GM04504 (cell line): ENCODE results near the gene SKI.

Experiments used
- DNase-seq: peaks from one replicate; pipeline ENCODE4 v3.0.0-alpha.2; 2012; ENCODE audit warnings: low read depth

The SKI gene

GRCh38 chr1:2340918-2341254, 112.8 kb downstream of the SKI start:
- no peak for DNase-seq

- DNase-seq = no peak
Observed at GRCh38 chr1:2341706-2342383, 113.7 kb downstream of the SKI start.

GRCh38 chr1:2342384-2343022, 114.4 kb downstream of the SKI start:
- no peak for DNase-seq

GRCh38 chr1:2343023-2343935, 115.2 kb downstream of the SKI start:
- DNase-seq = no peak

GRCh38 chr1:2344121-2344681, 116.1 kb downstream of the SKI start:
- DNase-seq = no peak

- no peak for DNase-seq
Observed at GRCh38 chr1:2344744-2345296, 116.7 kb downstream of the SKI start.

GRCh38 chr1:2345297-2346075, 117.4 kb downstream of the SKI start:
- no peak for DNase-seq

GRCh38 chr1:2346691-2347408, 118.7 kb downstream of the SKI start:
- no peak for DNase-seq

- DNase-seq = no peak
Observed at GRCh38 chr1:2347409-2347785, 119.3 kb downstream of the SKI start.

GRCh38 chr1:2347896-2348295, 119.8 kb downstream of the SKI start:
- DNase-seq = no peak

- no peak for DNase-seq
Observed at GRCh38 chr1:2348346-2349325, 120.5 kb downstream of the SKI start.

- DNase-seq = no peak
Observed at GRCh38 chr1:2349806-2350205, 121.7 kb downstream of the SKI start.

- DNase-seq = no peak
Observed at GRCh38 chr1:2350501-2350900, 122.4 kb downstream of the SKI start.

- DNase-seq = no peak
Observed at GRCh38 chr1:2350911-2351655, 123.0 kb downstream of the SKI start.

- no peak for DNase-seq
Observed at GRCh38 chr1:2351723-2352122, 123.6 kb downstream of the SKI start.

GRCh38 chr1:2352341-2352896, 124.3 kb downstream of the SKI start:
- no peak for DNase-seq

GRCh38 chr1:2352897-2353550, 124.9 kb downstream of the SKI start:
- DNase-seq = no peak
